Activated CD4-positive, alpha-beta T cell treated with anti-CD3 and anti-CD28 coated beads for 36 hours (primary cell): ENCODE data around the gene EPHB1. TPM values are rescaled to one million over a fixed set of nuclear protein-coding genes. Genes with fewer than 3 reads are reported as not detected.

ENCODE experiments used
- ATAC-seq: fragments of 200-7000 bp; cut with Tn5 transposase; one replicate; pipeline ENCODE4 v1.10.0; 2021; ENCODE audit warnings: mild to moderate bottlenecking, moderate library complexity
- CTCF ChIA-PET: fragments of 350-600 bp; sonication (Branson Sonifier 250); formaldehyde crosslinking; loops from one replicate; lab custom pipeline; 2021; ENCODE audit warnings: antibody characterized with exemption; lab: Charles Lee
- POLR2A ChIA-PET: fragments of 350-600 bp; sonication (Branson Sonifier 250); formaldehyde crosslinking; loops from one replicate; lab custom pipeline; 2021; ENCODE audit warnings: antibody characterized with exemption, inconsistent platforms; lab: Charles Lee
- DNase-seq: peaks from one replicate; pipeline ENCODE4 v3.0.0-alpha.2; 2020
- H3K27ac Mint-ChIP-seq: one replicate; pipeline ENCODE4 v1.8.0; 2021; ENCODE audit warnings: mixed read lengths
- H3K27me3 Mint-ChIP-seq: one replicate; pipeline ENCODE4 v1.8.0; 2021; ENCODE audit warnings: mixed read lengths
- H3K36me3 Mint-ChIP-seq: one replicate; pipeline ENCODE4 v1.8.0; 2021; ENCODE audit warnings: low read depth, mixed read lengths
- H3K4me1 Mint-ChIP-seq: one replicate; pipeline ENCODE4 v1.8.0; 2021; ENCODE audit warnings: mixed read lengths
- H3K4me3 Mint-ChIP-seq: one replicate; pipeline ENCODE4 v1.8.0; 2021; ENCODE audit warnings: mild to moderate bottlenecking, moderate library complexity, mixed read lengths
- H3K9me3 Mint-ChIP-seq: one replicate; pipeline ENCODE4 v1.8.0; 2021; ENCODE audit warnings: low read depth, mixed read lengths
- intact Hi-C, 2 experiments: fragments of 100-400 bp; cut with DNase I in 1 of 2; cut with micrococcal nuclease in 1 of 2; formaldehyde crosslinking; loops; one replicate each; pipeline versions ENCODE4 v1.14.2 to v1.15.1; 2022 to 2024; cut with DNase I, micrococcal nuclease
- total RNA-seq, 2 experiments: library from RNA; stranded (reverse); gene quantifications; one replicate each; pipeline ENCODE4 v1.2.3, GENCODE V29; 2021

EPHB1 gene
- total RNA-seq, 2 experiments from 2014 or later, result 0.60 to 0.98 TPM

- DNase-seq (peak; percentile 11), ATAC-seq (peak; percentile 47)
- Mint-ChIP-seq H3K27me3 (no peaks in the 10 kb centered on the region), H3K4me3 (no peak overlapping the region), H3K27ac (no peak overlapping the region), H3K4me1 (no peaks in the 10 kb centered on the region), H3K36me3 (no peaks in the 10 kb centered on the region), H3K9me3 (no peaks in the 10 kb centered on the region)
- ChIA-PET CTCF (interaction anchor here (0.6 kb wide), 1 partner anchor 96 kb away, joined by 3 read pairs; no protein-coding TSS in a partner anchor), POLR2A (no interaction called here)
- intact Hi-C loops, result no loop called here
Measured at GRCh38 chr3:134885877-134886621, 91.0 kb downstream of the EPHB1 start.

- ATAC-seq (no peak), DNase-seq (no peak)
- Mint-ChIP-seq H3K9me3 (no peaks in the 10 kb centered on the region), H3K4me3 (no peak overlapping the region), H3K27ac (no peak overlapping the region), H3K4me1 (no peaks in the 10 kb centered on the region), H3K36me3 (no peaks in the 10 kb centered on the region), H3K27me3 (no peaks in the 10 kb centered on the region)
- POLR2A ChIA-PET, result no interaction called here
- intact Hi-C loops, result no loop called here
- CTCF ChIA-PET, result no interaction called here
Measured at GRCh38 chr3:134886991-134887390, 91.9 kb downstream of the EPHB1 start.

GRCh38 chr3:134887536-134887935 is 92.5 kb downstream of the EPHB1 start:
- intact Hi-C loops, result no loop called here
- no peak overlapping the region for H3K4me3 Mint-ChIP-seq
- ChIA-PET POLR2A (no interaction called here), CTCF (no interaction called here)
- ATAC-seq (no peak), DNase-seq (no peak)
- H3K9me3 Mint-ChIP-seq, result no peaks in the 10 kb centered on the region
- no peak overlapping the region for H3K27ac Mint-ChIP-seq
- no peaks in the 10 kb centered on the region for H3K36me3 Mint-ChIP-seq
- no peaks in the 10 kb centered on the region for H3K4me1 Mint-ChIP-seq
- H3K27me3 Mint-ChIP-seq, result no peaks in the 10 kb centered on the region

- ChIA-PET CTCF (no interaction called here), POLR2A (no interaction called here)
- intact Hi-C loops, result no loop called here
Measured at GRCh38 chr3:134892326-134892725, 97.3 kb downstream of the EPHB1 start.

GRCh38 chr3:134892761-134893160 is 97.7 kb downstream of the EPHB1 start:
- POLR2A ChIA-PET, result no interaction called here
- Mint-ChIP-seq H3K4me3 (no peak overlapping the region), H3K4me1 (no peaks in the 10 kb centered on the region), H3K9me3 (no peaks in the 10 kb centered on the region), H3K36me3 (no peaks in the 10 kb centered on the region), H3K27me3 (peaks cover 3% of the 10 kb centered on the region), H3K27ac (no peak overlapping the region)
- CTCF ChIA-PET, result no interaction called here
- intact Hi-C loops, result no loop called here
- DNase-seq, result no peak
- no peak for ATAC-seq

More at GRCh38 chr3:134892326-134892725, 97.3 kb downstream of the EPHB1 start:
- Mint-ChIP-seq H3K36me3 (no peaks in the 10 kb centered on the region), H3K4me3 (no peak overlapping the region), H3K9me3 (no peaks in the 10 kb centered on the region), H3K27me3 (peaks cover 3% of the 10 kb centered on the region), H3K27ac (no peak overlapping the region), H3K4me1 (no peaks in the 10 kb centered on the region)
- ATAC-seq (no peak), DNase-seq (no peak)

- no peaks in the 10 kb centered on the region for H3K36me3 Mint-ChIP-seq
- no peaks in the 10 kb centered on the region for H3K9me3 Mint-ChIP-seq
- H3K27ac Mint-ChIP-seq, result no peak overlapping the region
- DNase-seq (no peak), ATAC-seq (no peak)
- H3K4me1 Mint-ChIP-seq, result no peaks in the 10 kb centered on the region
- intact Hi-C loops, result no loop called here
- no peak overlapping the region for H3K4me3 Mint-ChIP-seq
- peaks cover 3% of the 10 kb centered on the region for H3K27me3 Mint-ChIP-seq
- ChIA-PET CTCF (no interaction called here), POLR2A (no interaction called here)
Measured at GRCh38 chr3:134894533-134894932, 99.5 kb downstream of the EPHB1 start.

- ChIA-PET POLR2A (no interaction called here), CTCF (no interaction called here)
- no peaks in the 10 kb centered on the region for H3K4me1 Mint-ChIP-seq
- H3K27me3 Mint-ChIP-seq, result peaks cover 3% of the 10 kb centered on the region
- intact Hi-C loops, result no loop called here
- H3K36me3 Mint-ChIP-seq, result no peaks in the 10 kb centered on the region
- ATAC-seq (no peak), DNase-seq (no peak)
- H3K27ac Mint-ChIP-seq, result no peak overlapping the region
- H3K9me3 Mint-ChIP-seq, result no peaks in the 10 kb centered on the region
- H3K4me3 Mint-ChIP-seq, result no peak overlapping the region
Measured at GRCh38 chr3:134895181-134895580, 100.1 kb downstream of the EPHB1 start.

GRCh38 chr3:134896141-134896540 is 101.1 kb downstream of the EPHB1 start:
- peaks cover 3% of the 10 kb centered on the region for H3K27me3 Mint-ChIP-seq
- DNase-seq (no peak), ATAC-seq (no peak)
- H3K36me3 Mint-ChIP-seq, result no peaks in the 10 kb centered on the region
- ChIA-PET POLR2A (no interaction called here), CTCF (interaction anchor here (0.8 kb wide), 1 partner anchor 9 kb away, joined by 5 read pairs; no protein-coding TSS in a partner anchor)
- no peaks in the 10 kb centered on the region for H3K4me1 Mint-ChIP-seq
- H3K4me3 Mint-ChIP-seq, result no peak overlapping the region
- H3K27ac Mint-ChIP-seq, result no peak overlapping the region
- intact Hi-C loops, result no loop called here
- H3K9me3 Mint-ChIP-seq, result no peaks in the 10 kb centered on the region

GRCh38 chr3:134896696-134897095 is 101.6 kb downstream of the EPHB1 start:
- Mint-ChIP-seq H3K9me3 (no peaks in the 10 kb centered on the region), H3K36me3 (no peaks in the 10 kb centered on the region), H3K4me3 (no peak overlapping the region), H3K27me3 (peaks cover 3% of the 10 kb centered on the region), H3K27ac (no peak overlapping the region), H3K4me1 (no peaks in the 10 kb centered on the region)
- ATAC-seq (no peak), DNase-seq (no peak)
- CTCF ChIA-PET, result no interaction called here
- POLR2A ChIA-PET, result no interaction called here
- intact Hi-C loops, result no loop called here

- POLR2A ChIA-PET, result no interaction called here
- no peak overlapping the region for H3K27ac Mint-ChIP-seq
- H3K36me3 Mint-ChIP-seq, result no peaks in the 10 kb centered on the region
- ATAC-seq, result no peak
- no peak for DNase-seq
- intact Hi-C loops, result no loop called here
- H3K9me3 Mint-ChIP-seq, result no peaks in the 10 kb centered on the region
- H3K4me3 Mint-ChIP-seq, result no peak overlapping the region
- CTCF ChIA-PET, result no interaction called here
- H3K27me3 Mint-ChIP-seq, result peaks cover 3% of the 10 kb centered on the region
- H3K4me1 Mint-ChIP-seq, result no peaks in the 10 kb centered on the region
Measured at GRCh38 chr3:134897391-134898141, 102.5 kb downstream of the EPHB1 start.

- Mint-ChIP-seq H3K9me3 (no peaks in the 10 kb centered on the region), H3K27ac (no peak overlapping the region), H3K27me3 (peaks cover 2% of the 10 kb centered on the region), H3K4me1 (no peaks in the 10 kb centered on the region), H3K4me3 (no peak overlapping the region), H3K36me3 (no peaks in the 10 kb centered on the region)
- CTCF ChIA-PET, result no interaction called here
- no peak for DNase-seq
- intact Hi-C loops, result no loop called here
- POLR2A ChIA-PET, result no interaction called here
- no peak for ATAC-seq
Measured at GRCh38 chr3:134898181-134898754, 103.2 kb downstream of the EPHB1 start.

- Mint-ChIP-seq H3K9me3 (no peaks in the 10 kb centered on the region), H3K27me3 (no peaks in the 10 kb centered on the region), H3K4me1 (peaks cover 6% of the 10 kb centered on the region), H3K4me3 (no peak overlapping the region), H3K36me3 (no peaks in the 10 kb centered on the region), H3K27ac (no peak overlapping the region)
- ATAC-seq (no peak), DNase-seq (no peak)
- ChIA-PET POLR2A (no interaction called here), CTCF (no interaction called here)
- intact Hi-C loops, result no loop called here
Measured at GRCh38 chr3:134899786-134900185, 104.7 kb downstream of the EPHB1 start.
